Measurements from ENCODE around the gene LHPP.

Gene LHPP

GRCh38 chr10:124655191-124656112 is 193.8 kb downstream of the LHPP start:
- DNase-seq (ENCODE audit: low read depth in 2 of 2): no peak

- no peak for DNase-seq (ENCODE audit: low read depth in 2 of 2)
Observed at GRCh38 chr10:124656113-124656490, 194.5 kb downstream of the LHPP start.

- DNase-seq (ENCODE audit: low read depth in 2 of 2): no peak
Observed at GRCh38 chr10:124656541-124656940, 194.9 kb downstream of the LHPP start.

GRCh38 chr10:124657806-124658205 is 196.2 kb downstream of the LHPP start:
- DNase-seq (ENCODE audit: low read depth in 2 of 2): no peak

- no peak for DNase-seq (ENCODE audit: low read depth in 2 of 2)
Observed at GRCh38 chr10:124658591-124659242, 197.1 kb downstream of the LHPP start.

- no peak for DNase-seq (ENCODE audit: low read depth in 2 of 2)
Observed at GRCh38 chr10:124659380-124659779, 197.8 kb downstream of the LHPP start.

- DNase-seq (ENCODE audit: low read depth in 2 of 2): no peak
Observed at GRCh38 chr10:124660404-124661125, 198.9 kb downstream of the LHPP start.

GRCh38 chr10:124661660-124662180 is 200.1 kb downstream of the LHPP start:
- no peak for DNase-seq (ENCODE audit: low read depth in 2 of 2)

- no peak for DNase-seq (ENCODE audit: low read depth in 2 of 2)
Observed at GRCh38 chr10:124663228-124663627, 201.6 kb downstream of the LHPP start.

Measured in fibroblast of skin of left biceps (primary cell).